ENCODE data around the gene SPATA32.

Gene SPATA32

GRCh38 chr17:45258981-45259380 is 2.9 kb downstream of the SPATA32 start:
- no peak overlapping the region for H3K4me2 ChIP-seq (ENCODE audit: low read length)
- peaks cover 12% of the 10 kb centered on the region for H3K36me3 ChIP-seq (ENCODE audit: control insufficient read depth, low read length)
- no peaks in the 10 kb centered on the region for H3K9me3 ChIP-seq (ENCODE audit: control insufficient read depth, insufficient read depth, low read length)
- H3K27me3 ChIP-seq (ENCODE audit: control insufficient read depth, low read length) = no peaks in the 10 kb centered on the region
- H3K79me2 ChIP-seq (ENCODE audit: control insufficient read depth, low read length) = no peaks in the 10 kb centered on the region
- H4K20me1 ChIP-seq (ENCODE audit: control insufficient read depth, insufficient read depth, low read depth, low read length) = no peaks in the 10 kb centered on the region
- TF ChIP-seq CTCF (IDR thresholded peaks at IDR 0.05; ENCODE audit: low read depth, low read length, poor library complexity, severe bottlenecking) (no peak), EZH2phosphoT487 (IDR thresholded peaks at IDR 0.05; ENCODE audit: borderline replicate concordance, low read length) (no peak)
- H3K4me1 ChIP-seq (ENCODE audit: control insufficient read depth, low read length) = peaks cover 16% of the 10 kb centered on the region
- H3K9me2 ChIP-seq (replicated peaks; ENCODE audit: control insufficient read depth, low read length) = no peaks in the 10 kb centered on the region
- no peak overlapping the region for H3K27ac ChIP-seq (ENCODE audit: low read depth, low read length)
- peaks cover 6% of the 10 kb centered on the region; the same call in 1 of the 2 replicates for H3F3A ChIP-seq (ENCODE audit: control insufficient read depth, insufficient read depth)
- H3K4me3 ChIP-seq (ENCODE audit: low read length) = no peak overlapping the region

- Histone ChIP-seq H3F3A (ENCODE audit: control insufficient read depth, insufficient read depth) (peaks cover 4% of the 10 kb centered on the region; the same call in 1 of the 2 replicates), H3K27ac (ENCODE audit: low read depth, low read length) (no peak overlapping the region), H3K4me3 (ENCODE audit: low read length) (no peak overlapping the region), H3K36me3 (ENCODE audit: control insufficient read depth, low read length) (no peaks in the 10 kb centered on the region), H3K9me2 (replicated peaks; ENCODE audit: control insufficient read depth, low read length) (no peaks in the 10 kb centered on the region), H3K4me2 (ENCODE audit: low read length) (no peak overlapping the region), H3K27me3 (ENCODE audit: control insufficient read depth, low read length) (no peaks in the 10 kb centered on the region), H3K9me3 (ENCODE audit: control insufficient read depth, insufficient read depth, low read length) (no peaks in the 10 kb centered on the region), H4K20me1 (ENCODE audit: control insufficient read depth, insufficient read depth, low read depth, low read length) (no peaks in the 10 kb centered on the region), H3K79me2 (ENCODE audit: control insufficient read depth, low read length) (no peaks in the 10 kb centered on the region), H3K4me1 (ENCODE audit: control insufficient read depth, low read length) (peaks cover 8% of the 10 kb centered on the region)
- TF ChIP-seq CTCF (IDR thresholded peaks at IDR 0.05; ENCODE audit: low read depth, low read length, poor library complexity, severe bottlenecking) = no peak
- TF ChIP-seq EZH2phosphoT487 (IDR thresholded peaks at IDR 0.05; ENCODE audit: borderline replicate concordance, low read length) = no peak
These were observed 4.8 kb downstream of the SPATA32 start for GRCh38 chr17:45257115-45257514.

GRCh38 chr17:45256114-45256966 is 5.6 kb downstream of the SPATA32 start:
- Histone ChIP-seq H3F3A (ENCODE audit: control insufficient read depth, insufficient read depth) (peaks cover 4% of the 10 kb centered on the region; the same call in 1 of the 2 replicates), H3K4me3 (ENCODE audit: low read length) (no peak overlapping the region), H3K9me2 (replicated peaks; ENCODE audit: control insufficient read depth, low read length) (no peaks in the 10 kb centered on the region), H3K36me3 (ENCODE audit: control insufficient read depth, low read length) (no peaks in the 10 kb centered on the region), H3K27me3 (ENCODE audit: control insufficient read depth, low read length) (no peaks in the 10 kb centered on the region), H3K79me2 (ENCODE audit: control insufficient read depth, low read length) (no peaks in the 10 kb centered on the region), H3K9me3 (ENCODE audit: control insufficient read depth, insufficient read depth, low read length) (no peaks in the 10 kb centered on the region), H3K4me1 (ENCODE audit: control insufficient read depth, low read length) (peaks cover under 1% of the 10 kb centered on the region; the same call in 1 of the 2 replicates), H4K20me1 (ENCODE audit: control insufficient read depth, insufficient read depth, low read depth, low read length) (no peaks in the 10 kb centered on the region), H3K27ac (ENCODE audit: low read depth, low read length) (no peak overlapping the region), H3K4me2 (ENCODE audit: low read length) (no peak overlapping the region)
- TF ChIP-seq EZH2phosphoT487 (IDR thresholded peaks at IDR 0.05; ENCODE audit: borderline replicate concordance, low read length) (no peak), CTCF (IDR thresholded peaks at IDR 0.05; ENCODE audit: low read depth, low read length, poor library complexity, severe bottlenecking) (peak; percentile 8)

Measured in DOHH2 (cell line).